HCT116 (cell line): ENCODE data around the gene FKBP1A. TPM values are rescaled to one million over a fixed set of nuclear protein-coding genes. Genes with fewer than 3 reads are reported as not detected.
A peak's percentile ranks its signal among the peaks of the same experiment; 100 is the strongest.

Source experiments
- ATAC-seq: fragments of 200-7000 bp; cut with Tn5 transposase; 2 replicates; pipeline ENCODE4 v1.9.1; 2020; ENCODE audit warnings: mild to moderate bottlenecking, moderate library complexity
- BruUV-seq: library from RNA; stranded (reverse); fragments of 400-500 nt; replicated peaks from 2 replicates; lab custom pipeline; 2021; lab: Mats Ljungman, UMichigan
- CTCF ChIA-PET: fragments of 300-600 bp; sonication (Branson Sonifier 250); formaldehyde crosslinking; loops from one replicate; lab custom pipeline; 2021; ENCODE audit warnings: antibody characterized with exemption; lab: Charles Lee
- POLR2A ChIA-PET: fragments of 300-600, 350-600 bp; sonication (Branson Sonifier 250); formaldehyde crosslinking; loops from one replicate; lab custom pipeline; 2021; ENCODE audit warnings: antibody characterized with exemption; lab: Charles Lee
- RAD21 ChIA-PET, 2 experiments: fragments of 300-600 bp; sonication (Branson Sonifier 250); formaldehyde crosslinking; loops; one replicate each; lab custom pipeline; 2023; ENCODE audit warnings: low total read pairs in 2 of 2; ENCODE audit not compliant: uncharacterized antibody in 2 of 2, unreplicated experiment in 2 of 2, low non-redundant PET in 1 of 2; lab: Charles Lee
- DNase-seq: peaks from one replicate; pipeline ENCODE4 v3.0.0-alpha.2; 2010; ENCODE audit warnings: low read depth, low spot score
- H2AFZ ChIP-seq: fragments of 200-600 bp; shearing (Covaris generic), sonication (generic); 2 replicates; pipeline ENCODE4 v1.6.1; 2017; ENCODE audit warnings: low read depth, mixed run types, mixed read lengths, antibody characterized with exemption, low read length; ENCODE audit not compliant: poor library complexity, severe bottlenecking
- H3K27ac ChIP-seq: 2 replicates; pipeline ENCODE4 v1.5.1; 2012; ENCODE audit warnings: low read depth, low read length
- H3K27me3 ChIP-seq: fragments of 200-600 bp; sonication (generic); 2 replicates; pipeline ENCODE4 v1.6.1; 2016; ENCODE audit warnings: mixed run types, low read length, mixed read lengths; ENCODE audit not compliant: insufficient read depth
- H3K36me3 ChIP-seq, 2 experiments: fragments of 200-500 bp in 1 of 2; fragments of 200-600 bp in 1 of 2; sonication (Bioruptor generic) in 1 of 2; sonication (generic) in 1 of 2; 2 replicates each; pipeline versions ENCODE4 v1.5.1 to v1.6.1; 2014 to 2016; ENCODE audit warnings: low read length in 2 of 2, inconsistent platforms in 1 of 2, mixed read lengths in 1 of 2, mixed run types in 1 of 2; ENCODE audit not compliant: insufficient read depth in 2 of 2, control insufficient read depth in 1 of 2
- H3K4me1 ChIP-seq, 2 experiments: fragments of 200-600 bp in 1 of 2; sonication (generic) in 1 of 2; 2 replicates each; pipeline versions ENCODE4 v1.5.1 to v1.6.1; 2012 to 2017; ENCODE audit warnings: low read length in 2 of 2, inconsistent platforms in 1 of 2, mild to moderate bottlenecking in 1 of 2, mixed read lengths in 1 of 2, mixed run types in 1 of 2, moderate library complexity in 1 of 2; ENCODE audit not compliant: insufficient read depth in 2 of 2, control insufficient read depth in 1 of 2
- H3K4me2 ChIP-seq: fragments of 200-600 bp; sonication (generic); 2 replicates; pipeline ENCODE4 v1.6.1; 2017; ENCODE audit warnings: mixed run types, low read length, mixed read lengths
- H3K4me3 ChIP-seq, 2 experiments: fragments of 200-600 bp in 1 of 2; sonication (generic) in 1 of 2; replicated peaks in 1 of 2; 2 replicates each; pipeline ENCODE4 v1.5.1; 2011 to 2016; ENCODE audit warnings: low read length in 2 of 2, control low read depth in 1 of 2, low read depth in 1 of 2, mild to moderate bottlenecking in 1 of 2, mixed read lengths in 1 of 2, mixed run types in 1 of 2
- H3K79me2 ChIP-seq: fragments of 200-600 bp; sonication (generic); 2 replicates; pipeline ENCODE4 v1.6.1; 2017; ENCODE audit warnings: mild to moderate bottlenecking, mixed run types, low read length, moderate library complexity, mixed read lengths; ENCODE audit not compliant: insufficient read depth
- H3K9ac ChIP-seq: fragments of 200-600 bp; sonication (generic); 2 replicates; pipeline ENCODE4 v1.6.1; 2016; ENCODE audit warnings: low read length, mixed read lengths
- H3K9me2 ChIP-seq: fragments of 200-600 bp; sonication (generic), shearing (Covaris generic); 2 replicates; pipeline ENCODE4 v1.6.1; 2017; ENCODE audit warnings: mixed run types, mild to moderate bottlenecking, moderate library complexity; ENCODE audit not compliant: insufficient read depth
- H3K9me3 ChIP-seq, 2 experiments: fragments of 200-500 bp in 1 of 2; fragments of 200-600 bp in 1 of 2; sonication (Bioruptor generic) in 1 of 2; sonication (generic) in 1 of 2; 2 replicates each; pipeline ENCODE4 v1.6.1; 2014 to 2017; ENCODE audit warnings: low read length in 2 of 2, mixed read lengths in 2 of 2, inconsistent platforms in 1 of 2, low read depth in 1 of 2, mild to moderate bottlenecking in 1 of 2, mixed run types in 1 of 2, moderate library complexity in 1 of 2; ENCODE audit not compliant: control insufficient read depth in 1 of 2, insufficient read depth in 1 of 2
- H4K20me1 ChIP-seq: fragments of 200-600 bp; sonication (generic), shearing (Covaris generic); 2 replicates; pipeline ENCODE4 v1.6.1; 2017; ENCODE audit warnings: mixed run types, mild to moderate bottlenecking, moderate library complexity; ENCODE audit not compliant: insufficient read depth
- EGR1 ChIP-seq: IDR thresholded peaks from 2 replicates; pipeline ENCODE4 v1.6.1; 2012; ENCODE audit warnings: low read depth
- EZH2 ChIP-seq: fragments of 200-600 bp; sonication (generic); IDR thresholded peaks from 2 replicates; pipeline ENCODE4 v1.6.1; 2017; ENCODE audit warnings: antibody characterized with exemption, mixed run types
- EZH2phosphoT487 ChIP-seq: fragments of 200-600 bp; IDR thresholded peaks from 2 replicates; pipeline ENCODE4 v1.6.1; 2018; ENCODE audit warnings: antibody characterized with exemption, borderline replicate concordance
- POLR2A ChIP-seq: IDR thresholded peaks from 2 replicates; pipeline ENCODE4 v1.7.0; 2011; ENCODE audit warnings: borderline replicate concordance; ENCODE audit not compliant: insufficient read depth, insufficient read length; ENCODE audit errors: extremely low read depth
- POLR2AphosphoS5 ChIP-seq: IDR thresholded peaks from 2 replicates; pipeline ENCODE4 v1.6.1; 2011; ENCODE audit warnings: mild to moderate bottlenecking, low read depth, low read length, moderate library complexity
- SIN3A ChIP-seq: IDR thresholded peaks from 2 replicates; pipeline ENCODE4 v1.6.1; 2012; ENCODE audit warnings: low read depth
- YY1 ChIP-seq: IDR thresholded peaks from 2 replicates; pipeline ENCODE4 v1.6.1; 2011; ENCODE audit warnings: low read length, low read depth, moderate library complexity, mild to moderate bottlenecking; ENCODE audit not compliant: insufficient replicate concordance; ENCODE audit errors: extremely low read depth
- ZFX ChIP-seq: fragments of 450-650 bp; IDR thresholded peaks from 2 replicates; pipeline ENCODE4 v1.6.1; 2017
- intact Hi-C: fragments of 100-400 bp; cut with micrococcal nuclease; formaldehyde crosslinking; loops from 2 replicates; pipeline ENCODE4 v1.10.0; 2022
- total RNA-seq: library from RNA; stranded (reverse); gene quantifications from one replicate; pipeline ENCODE4 v1.2.1, GENCODE V29; 2021; ENCODE audit not compliant: unreplicated experiment
- TF ChIP-seq, protein P1 (sequence below), 3 experiments: fragments of 200-600 bp in 1 of 3; sonication (generic) in 1 of 3; IDR thresholded peaks in 2 of 3; conservative IDR thresholded peaks in 1 of 3; 2 replicates each; pipeline ENCODE4 v1.5.1; 2012 to 2017; ENCODE audit warnings: low read depth in 2 of 3, low read length in 2 of 3, antibody characterized with exemption in 1 of 3, borderline replicate concordance in 1 of 3, control low read depth in 1 of 3, mild to moderate bottlenecking in 1 of 3, mixed read lengths in 1 of 3, mixed run types in 1 of 3, moderate library complexity in 1 of 3; ENCODE audit not compliant: insufficient read depth in 1 of 3
- TF ChIP-seq, protein P2 (sequence below): IDR thresholded peaks from 2 replicates; pipeline ENCODE4 v1.6.1; 2012
- TF ChIP-seq, protein P3 (sequence below): IDR thresholded peaks from 2 replicates; pipeline ENCODE4 v1.6.1; 2012
- TF ChIP-seq, protein P4 (sequence below): IDR thresholded peaks from 2 replicates; pipeline ENCODE4 v1.6.1; 2011; ENCODE audit warnings: mild to moderate bottlenecking, low read length, moderate library complexity; ENCODE audit not compliant: insufficient replicate concordance; ENCODE audit errors: extremely low read depth

FKBP1A gene
- total RNA-seq, 1 experiment from 2014 or later, result 259 TPM

DNA sequence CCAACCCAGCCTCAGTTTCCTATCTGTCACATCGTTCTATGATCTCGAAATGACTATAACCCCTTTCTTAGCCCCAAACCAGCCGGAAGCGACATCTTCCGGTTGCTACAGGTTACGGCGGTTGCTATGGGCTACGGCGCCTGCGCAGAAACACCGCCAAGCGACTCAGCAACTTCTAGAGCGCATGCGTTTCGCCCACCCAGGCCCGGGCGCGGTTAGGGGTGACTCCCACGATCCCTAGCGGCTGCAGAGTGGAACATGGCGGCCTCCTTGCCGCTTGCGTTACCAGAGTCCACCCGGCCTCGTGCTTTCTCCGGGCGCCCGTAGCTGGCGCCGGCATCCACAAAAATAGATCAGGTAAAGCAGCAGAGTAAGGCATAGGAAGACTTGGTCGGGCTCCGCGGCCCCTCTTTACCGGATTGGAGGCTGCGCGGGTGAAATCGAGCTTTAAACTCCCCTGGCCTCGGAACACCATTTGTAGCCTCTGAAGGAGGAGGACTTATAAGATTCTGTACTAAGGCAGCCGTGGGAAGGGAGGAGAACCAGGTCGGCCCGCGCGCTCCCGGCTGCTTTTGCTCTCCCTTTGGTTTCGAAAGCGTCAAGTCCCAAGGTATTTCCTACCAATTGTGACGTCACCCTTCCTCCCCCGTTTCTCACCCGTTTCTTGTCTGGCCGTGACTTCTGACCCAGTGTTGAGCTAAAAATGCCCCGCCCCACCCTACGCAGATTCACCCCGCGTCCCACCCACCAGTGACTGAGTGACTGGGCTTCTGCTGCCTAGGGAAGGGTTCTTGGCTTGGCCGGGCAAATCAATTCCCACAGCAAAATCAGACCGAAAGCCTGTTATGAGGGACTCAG, 67.5 kb downstream of the FKBP1A start:
- Histone ChIP-seq H3K79me2 (peaks cover 52% of the 10 kb centered on the region), H3K9me2 (no peaks in the 10 kb centered on the region), H3K9ac (peak overlapping the region; percentile 99), H3K9me3 (no peaks in the 10 kb centered on the region), H3K27ac (peak overlapping the region; percentile 71), H3K27me3 (no peaks in the 10 kb centered on the region), H2AFZ (peak overlapping the region; percentile 52), H3K4me2 (peak overlapping the region; percentile 94), H3K4me1 (peaks cover 32 to 52% of the 10 kb centered on the region in 2 experiments), H4K20me1 (no peaks in the 10 kb centered on the region), H3K36me3 (no peaks in the 10 kb centered on the region), H3K4me3 (peak overlapping the region; percentile 93 to 97)
- intact Hi-C loops, result loop anchor here (5.0 kb wide), 2 partner anchors 67 to 142 kb away; partner anchors contain the start of genes FKBP1A and NSFL1C
- POLR2A ChIA-PET, result no interaction called here
- DNase-seq (peak; percentile 88), ATAC-seq (peak; percentile 91)
- RAD21 ChIA-PET, result no interaction called here
- CTCF ChIA-PET, result no interaction called here
- peak; percentile 90 for TF ChIP-seq POLR2AphosphoS5
- TF ChIP-seq, protein P1, sequence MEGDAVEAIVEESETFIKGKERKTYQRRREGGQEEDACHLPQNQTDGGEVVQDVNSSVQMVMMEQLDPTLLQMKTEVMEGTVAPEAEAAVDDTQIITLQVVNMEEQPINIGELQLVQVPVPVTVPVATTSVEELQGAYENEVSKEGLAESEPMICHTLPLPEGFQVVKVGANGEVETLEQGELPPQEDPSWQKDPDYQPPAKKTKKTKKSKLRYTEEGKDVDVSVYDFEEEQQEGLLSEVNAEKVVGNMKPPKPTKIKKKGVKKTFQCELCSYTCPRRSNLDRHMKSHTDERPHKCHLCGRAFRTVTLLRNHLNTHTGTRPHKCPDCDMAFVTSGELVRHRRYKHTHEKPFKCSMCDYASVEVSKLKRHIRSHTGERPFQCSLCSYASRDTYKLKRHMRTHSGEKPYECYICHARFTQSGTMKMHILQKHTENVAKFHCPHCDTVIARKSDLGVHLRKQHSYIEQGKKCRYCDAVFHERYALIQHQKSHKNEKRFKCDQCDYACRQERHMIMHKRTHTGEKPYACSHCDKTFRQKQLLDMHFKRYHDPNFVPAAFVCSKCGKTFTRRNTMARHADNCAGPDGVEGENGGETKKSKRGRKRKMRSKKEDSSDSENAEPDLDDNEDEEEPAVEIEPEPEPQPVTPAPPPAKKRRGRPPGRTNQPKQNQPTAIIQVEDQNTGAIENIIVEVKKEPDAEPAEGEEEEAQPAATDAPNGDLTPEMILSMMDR (IDR thresholded peaks at IDR 0.05 in 2 of 3, conservative IDR thresholded peaks at IDR 0.05 in 1 of 3; ENCODE audit: borderline replicate concordance in 1 of 3, insufficient read depth in 1 of 3, low read depth in 2 of 3, low read length in 2 of 3), result no peak
- no peak for TF ChIP-seq EZH2phosphoT487
- TF ChIP-seq, protein P2, sequence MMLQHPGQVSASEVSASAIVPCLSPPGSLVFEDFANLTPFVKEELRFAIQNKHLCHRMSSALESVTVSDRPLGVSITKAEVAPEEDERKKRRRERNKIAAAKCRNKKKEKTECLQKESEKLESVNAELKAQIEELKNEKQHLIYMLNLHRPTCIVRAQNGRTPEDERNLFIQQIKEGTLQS, result no peak
- 0 out of 2 replicates have a peak, but pooled peaks have one; percentile 18 for TF ChIP-seq SIN3A
- TF ChIP-seq, protein P3, sequence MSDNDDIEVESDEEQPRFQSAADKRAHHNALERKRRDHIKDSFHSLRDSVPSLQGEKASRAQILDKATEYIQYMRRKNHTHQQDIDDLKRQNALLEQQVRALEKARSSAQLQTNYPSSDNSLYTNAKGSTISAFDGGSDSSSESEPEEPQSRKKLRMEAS, result peak; percentile 76
- peak; percentile 80 for TF ChIP-seq EGR1
- peak; percentile 93 for TF ChIP-seq POLR2A
- peak; percentile 53; the same call in 1 of the 2 replicates for TF ChIP-seq ZFX
- TF ChIP-seq, protein P4, sequence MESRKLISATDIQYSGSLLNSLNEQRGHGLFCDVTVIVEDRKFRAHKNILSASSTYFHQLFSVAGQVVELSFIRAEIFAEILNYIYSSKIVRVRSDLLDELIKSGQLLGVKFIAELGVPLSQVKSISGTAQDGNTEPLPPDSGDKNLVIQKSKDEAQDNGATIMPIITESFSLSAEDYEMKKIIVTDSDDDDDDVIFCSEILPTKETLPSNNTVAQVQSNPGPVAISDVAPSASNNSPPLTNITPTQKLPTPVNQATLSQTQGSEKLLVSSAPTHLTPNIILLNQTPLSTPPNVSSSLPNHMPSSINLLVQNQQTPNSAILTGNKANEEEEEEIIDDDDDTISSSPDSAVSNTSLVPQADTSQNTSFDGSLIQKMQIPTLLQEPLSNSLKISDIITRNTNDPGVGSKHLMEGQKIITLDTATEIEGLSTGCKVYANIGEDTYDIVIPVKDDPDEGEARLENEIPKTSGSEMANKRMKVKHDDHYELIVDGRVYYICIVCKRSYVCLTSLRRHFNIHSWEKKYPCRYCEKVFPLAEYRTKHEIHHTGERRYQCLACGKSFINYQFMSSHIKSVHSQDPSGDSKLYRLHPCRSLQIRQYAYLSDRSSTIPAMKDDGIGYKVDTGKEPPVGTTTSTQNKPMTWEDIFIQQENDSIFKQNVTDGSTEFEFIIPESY, result no peak
- TF ChIP-seq YY1, result peak; percentile 97
- no peak for TF ChIP-seq EZH2
- BruUV-seq, result TSS peak; percentile 77
